GM21528 (cell line): ENCODE results near the gene UBR3.
"Not testable (repeated sequence)": the region's sequence is repeated elsewhere in the genome, so short reads cannot be mapped to it uniquely, and the experiment has no call there.

ENCODE experiments used
- ATAC-seq: cut with Tn5 transposase; IDR thresholded peaks from one replicate; pipeline ENCODE4 v1.9.1; 2021; ENCODE audit warnings: mild to moderate bottlenecking, moderate library complexity; ENCODE audit not compliant: unreplicated experiment, low FRiP score

The UBR3 gene

GRCh38 chr2:169827272-169828140, at the start of gene UBR3:
UBR3 (plus strand) TSS chr2:169827454; CDS start chr2:169827508, 54 bp downstream.
- ATAC-seq = peak; percentile 79

GRCh38 chr2:169778446-169778845, 48.8 kb upstream of the UBR3 start:
- no peak for ATAC-seq

GRCh38 chr2:169781249-169782013, 45.8 kb upstream of the UBR3 start:
- no peak for ATAC-seq

- no peak for ATAC-seq
Observed at GRCh38 chr2:169782513-169782912, 44.7 kb upstream of the UBR3 start.

GRCh38 chr2:169790581-169790980, 36.7 kb upstream of the UBR3 start:
- no peak for ATAC-seq

GRCh38 chr2:169795181-169795580, 32.1 kb upstream of the UBR3 start:
- ATAC-seq = no peak

- no peak for ATAC-seq
Observed at GRCh38 chr2:169796441-169796840, 30.8 kb upstream of the UBR3 start.

- no peak for ATAC-seq
Observed at GRCh38 chr2:169797601-169798000, 29.7 kb upstream of the UBR3 start.

- ATAC-seq = peak; percentile 6
Observed at GRCh38 chr2:169798397-169798717, 28.9 kb upstream of the UBR3 start.

GRCh38 chr2:169798718-169799592, 28.3 kb upstream of the UBR3 start, which contains the start of gene SSB:
SSB (plus strand) TSS chr2:169798871; CDS start chr2:169800961, 2,090 bp downstream.
- peak; percentile 96 for ATAC-seq

- ATAC-seq = no peak
Observed at GRCh38 chr2:169803480-169803879, 23.8 kb upstream of the UBR3 start.

GRCh38 chr2:169806586-169806985, 20.7 kb upstream of the UBR3 start:
- no peak for ATAC-seq

- no peak for ATAC-seq
Observed at GRCh38 chr2:169808221-169808620, 19.0 kb upstream of the UBR3 start.

- no peak for ATAC-seq
Observed at GRCh38 chr2:169815849-169816248, 11.4 kb upstream of the UBR3 start.

- not testable (repeated sequence) for ATAC-seq
Observed at GRCh38 chr2:169816961-169817360, 10.3 kb upstream of the UBR3 start.

- ATAC-seq = not testable (repeated sequence)
Observed at GRCh38 chr2:169817369-169817768, 9.9 kb upstream of the UBR3 start.

GRCh38 chr2:169818241-169818640, 9.0 kb upstream of the UBR3 start:
- ATAC-seq = no peak

- no peak for ATAC-seq
Observed at GRCh38 chr2:169819106-169819505, 8.1 kb upstream of the UBR3 start.

- ATAC-seq = not testable (repeated sequence)
Observed at GRCh38 chr2:169820101-169820500, 7.2 kb upstream of the UBR3 start.

GRCh38 chr2:169822036-169822435, 5.2 kb upstream of the UBR3 start:
- ATAC-seq = no peak
